Measurements from ENCODE around the gene PTPN3.

- TF ChIP-seq EZH2phosphoT487 (IDR thresholded peaks at IDR 0.05), result no peak
- TF ChIP-seq CTCF (IDR thresholded peaks at IDR 0.05), result no peak
- no peak for TF ChIP-seq EZH2 (IDR thresholded peaks at IDR 0.05)
These were observed 9.8 kb downstream of the PTPN3 start for GRCh38 chr9:109488351-109488750.
